ENCODE measurements around the gene PBX3.

The PBX3 gene

DNA sequence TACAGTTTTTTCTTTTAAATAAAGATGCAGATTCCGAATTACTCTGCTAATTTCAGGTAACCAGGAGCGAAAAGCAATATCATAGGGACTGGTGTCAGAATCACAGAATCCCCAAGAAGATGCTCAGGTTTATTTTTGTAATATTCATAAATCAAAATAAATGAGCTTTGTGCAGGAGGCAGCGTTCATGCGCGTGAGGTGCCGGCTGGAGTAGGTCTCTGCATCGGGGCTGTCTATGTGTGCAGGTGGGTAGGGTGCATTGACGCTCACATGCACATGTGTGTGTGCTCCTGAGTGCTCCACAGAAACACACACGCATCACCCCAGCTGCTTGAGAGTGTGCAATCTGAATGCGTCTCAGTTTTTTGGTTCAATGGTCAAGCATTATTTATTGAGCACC is 226.4 kb downstream of the PBX3 start:
- ChIA-PET CTCF (no interaction called here), POLR2A (no interaction called here)
- DNase-seq (ENCODE audit: extremely low spot score): no peak
- TF ChIP-seq, protein P1, sequence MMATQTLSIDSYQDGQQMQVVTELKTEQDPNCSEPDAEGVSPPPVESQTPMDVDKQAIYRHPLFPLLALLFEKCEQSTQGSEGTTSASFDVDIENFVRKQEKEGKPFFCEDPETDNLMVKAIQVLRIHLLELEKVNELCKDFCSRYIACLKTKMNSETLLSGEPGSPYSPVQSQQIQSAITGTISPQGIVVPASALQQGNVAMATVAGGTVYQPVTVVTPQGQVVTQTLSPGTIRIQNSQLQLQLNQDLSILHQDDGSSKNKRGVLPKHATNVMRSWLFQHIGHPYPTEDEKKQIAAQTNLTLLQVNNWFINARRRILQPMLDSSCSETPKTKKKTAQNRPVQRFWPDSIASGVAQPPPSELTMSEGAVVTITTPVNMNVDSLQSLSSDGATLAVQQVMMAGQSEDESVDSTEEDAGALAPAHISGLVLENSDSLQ (IDR thresholded peaks at IDR 0.05): no peak
- no peak for TF ChIP-seq FOXA1 (IDR thresholded peaks at IDR 0.05)
- TF ChIP-seq NFRKB (IDR thresholded peaks at IDR 0.05): no peak
- no peak for TF ChIP-seq CTBP1 (IDR thresholded peaks at IDR 0.05; ENCODE audit: borderline replicate concordance)
- TF ChIP-seq SUZ12 (IDR thresholded peaks at IDR 0.05): no peak
- no peak for TF ChIP-seq ARNT (IDR thresholded peaks at IDR 0.05)
- TF ChIP-seq BHLHE40 (IDR thresholded peaks at IDR 0.05; ENCODE audit: borderline replicate concordance): no peak
- TF ChIP-seq FOXM1 (IDR thresholded peaks at IDR 0.05; ENCODE audit: borderline replicate concordance): no peak

DNA sequence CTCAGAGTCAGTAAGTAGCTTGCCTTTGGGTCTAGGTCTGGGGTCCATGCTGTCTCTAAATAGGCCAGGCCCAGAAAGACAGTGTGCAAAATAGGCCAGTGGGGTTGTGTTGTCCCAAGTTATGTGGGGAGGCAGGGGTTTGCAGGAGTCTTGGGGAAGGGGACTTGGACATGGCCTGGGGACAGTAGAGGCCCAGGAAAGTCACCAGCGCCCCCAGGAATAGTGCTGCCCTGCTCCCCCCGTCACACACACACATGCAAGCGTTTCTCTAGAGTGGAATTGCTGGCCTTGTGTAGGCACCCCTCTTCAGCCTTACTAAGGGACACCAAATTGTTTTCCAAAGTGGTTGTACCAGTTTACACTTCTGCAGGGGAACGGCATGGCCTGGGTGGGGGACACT is 227.5 kb downstream of the PBX3 start:
- CTCF ChIA-PET: no interaction called here

DNA sequence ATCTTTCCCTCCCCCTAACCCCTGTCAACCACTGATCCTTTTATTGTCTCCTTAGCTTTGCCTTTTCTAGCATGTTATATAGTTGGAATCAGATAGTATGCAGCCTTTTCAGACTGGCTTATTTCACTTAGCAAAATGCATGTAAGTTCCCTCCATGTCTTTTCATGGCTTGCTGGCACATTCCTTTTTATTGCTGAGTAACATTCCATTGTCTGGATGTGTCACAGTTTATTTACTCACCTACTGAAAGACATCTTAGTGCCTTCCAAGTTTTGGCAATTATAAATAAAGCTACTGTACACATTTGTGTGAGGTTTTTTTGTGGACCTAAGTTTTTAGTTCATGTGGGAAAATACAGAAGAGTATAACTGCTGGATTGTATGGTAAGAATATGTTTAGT is 230.1 kb downstream of the PBX3 start:
- POLR2A ChIA-PET: no interaction called here
- TF ChIP-seq L3MBTL2 (conservative IDR thresholded peaks at IDR 0.05): no peak
- DNase-seq (ENCODE audit: extremely low spot score): no peak
- CTCF ChIA-PET: no interaction called here

More for the DNA sequence above, 227.5 kb downstream of the PBX3 start:
- POLR2A ChIA-PET: no interaction called here
- no peak for DNase-seq (ENCODE audit: extremely low spot score)
- TF ChIP-seq, protein P1 (IDR thresholded peaks at IDR 0.05): no peak
- no peak for TF ChIP-seq ARNT (IDR thresholded peaks at IDR 0.05)

DNA sequence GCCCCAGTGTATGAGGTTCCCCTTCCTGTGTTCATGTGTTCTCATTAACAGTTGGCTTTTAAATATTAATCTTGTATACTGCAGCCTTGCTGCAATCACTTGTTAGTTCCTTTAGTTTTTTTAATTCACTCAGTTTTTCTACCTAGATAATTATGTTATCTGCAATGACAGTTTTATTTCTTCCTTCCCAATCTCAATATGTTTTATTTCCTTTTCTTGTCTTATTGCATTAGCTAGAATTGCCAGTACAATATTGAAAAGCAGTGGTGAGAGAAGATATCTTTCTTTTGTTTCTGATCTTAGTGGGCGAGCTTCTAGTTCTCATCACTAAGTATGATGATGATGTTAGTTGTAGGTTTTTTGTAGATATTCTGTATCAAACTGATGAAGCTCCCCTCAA is 232.2 kb downstream of the PBX3 start:
- POLR2A ChIA-PET: no interaction called here
- no peak for DNase-seq (ENCODE audit: extremely low spot score)
- CTCF ChIA-PET: no interaction called here
- TF ChIP-seq, protein P1 (IDR thresholded peaks at IDR 0.05): peak; percentile 70
- TF ChIP-seq ARNT (IDR thresholded peaks at IDR 0.05): no peak

DNA sequence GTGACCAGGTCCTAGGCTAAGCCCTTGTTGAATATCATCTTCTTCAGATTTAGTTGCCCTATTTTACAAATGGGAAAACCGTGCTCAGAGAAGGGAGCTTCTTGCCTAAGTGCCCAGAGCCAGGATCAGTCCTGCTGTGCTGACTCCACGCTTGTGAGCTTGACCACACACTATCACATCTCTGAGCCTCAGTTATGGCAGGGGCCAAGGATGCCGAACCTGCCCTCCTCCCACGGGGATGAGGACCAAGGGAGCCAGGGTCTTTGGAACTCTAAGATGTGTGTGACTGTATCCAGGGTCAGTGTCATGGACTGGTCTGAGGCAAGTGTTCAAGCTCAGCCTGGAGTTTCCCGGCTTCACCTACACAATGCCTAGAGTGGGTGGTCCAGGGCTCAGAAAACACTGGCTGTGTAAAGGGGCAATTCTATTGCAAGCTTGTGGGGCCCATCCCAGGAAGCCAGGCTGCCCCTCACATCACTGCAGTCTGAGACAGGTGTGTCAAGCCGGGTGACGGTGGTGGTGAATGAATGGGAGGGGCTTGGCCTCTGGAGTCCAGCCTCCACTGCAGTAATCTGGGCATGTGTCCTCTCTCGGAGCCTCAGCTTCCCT is 235.7 kb downstream of the PBX3 start:
- TF ChIP-seq ARNT (IDR thresholded peaks at IDR 0.05) (no peak), BHLHE40 (IDR thresholded peaks at IDR 0.05; ENCODE audit: borderline replicate concordance) (no peak), LEF1 (IDR thresholded peaks at IDR 0.05; ENCODE audit: borderline replicate concordance) (no peak), HDGF (IDR thresholded peaks at IDR 0.05; ENCODE audit: borderline replicate concordance) (no peak), FOXK2 (IDR thresholded peaks at IDR 0.05) (no peak), SUZ12 (IDR thresholded peaks at IDR 0.05) (no peak), TARDBP (IDR thresholded peaks at IDR 0.05) (no peak), CTBP1 (IDR thresholded peaks at IDR 0.05; ENCODE audit: borderline replicate concordance) (no peak), ZNF384 (IDR thresholded peaks at IDR 0.05) (no peak), L3MBTL2 (conservative IDR thresholded peaks at IDR 0.05) (no peak), ELF4 (IDR thresholded peaks at IDR 0.05) (no peak), FOXA1 (IDR thresholded peaks at IDR 0.05) (no peak), FOXM1 (IDR thresholded peaks at IDR 0.05; ENCODE audit: borderline replicate concordance) (no peak), NFRKB (IDR thresholded peaks at IDR 0.05) (no peak), SP1 (IDR thresholded peaks at IDR 0.05) (no peak)
- TF ChIP-seq, protein P1 (IDR thresholded peaks at IDR 0.05): no peak
- ChIA-PET CTCF (no interaction called here), POLR2A (no interaction called here)
- no peak for DNase-seq (ENCODE audit: extremely low spot score)

DNA sequence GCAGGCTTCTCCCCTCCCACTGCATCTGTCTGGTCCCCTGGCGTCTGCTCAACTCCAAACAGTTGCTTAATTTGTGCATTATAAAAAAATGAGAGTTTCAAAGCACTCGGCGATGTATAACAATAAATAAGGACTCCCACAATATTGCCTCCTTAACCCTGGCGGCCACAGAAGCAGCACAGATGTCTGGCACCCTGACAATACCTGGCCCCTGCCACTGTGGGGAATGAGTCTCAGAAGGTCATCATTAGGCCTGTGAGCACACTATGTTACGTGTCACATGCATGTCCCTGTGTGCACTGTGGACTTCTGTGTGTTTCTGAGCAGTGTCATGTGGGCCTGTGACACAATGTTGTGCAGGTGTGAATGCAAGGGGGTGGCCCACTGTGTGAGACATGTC is 236.5 kb downstream of the PBX3 start:
- no peak for TF ChIP-seq FOXA1 (IDR thresholded peaks at IDR 0.05)
- TF ChIP-seq NFRKB (IDR thresholded peaks at IDR 0.05): no peak
- no peak for TF ChIP-seq ARNT (IDR thresholded peaks at IDR 0.05)
- no peak for TF ChIP-seq LEF1 (IDR thresholded peaks at IDR 0.05; ENCODE audit: borderline replicate concordance)
- no peak for TF ChIP-seq HDGF (IDR thresholded peaks at IDR 0.05; ENCODE audit: borderline replicate concordance)
- TF ChIP-seq ELF4 (IDR thresholded peaks at IDR 0.05): no peak
- no peak for TF ChIP-seq FOXK2 (IDR thresholded peaks at IDR 0.05)
- TF ChIP-seq, protein P1 (IDR thresholded peaks at IDR 0.05): no peak
- no peak for TF ChIP-seq SUZ12 (IDR thresholded peaks at IDR 0.05)
- TF ChIP-seq FOXM1 (IDR thresholded peaks at IDR 0.05; ENCODE audit: borderline replicate concordance): no peak
- TF ChIP-seq SP1 (IDR thresholded peaks at IDR 0.05): no peak
- no peak for TF ChIP-seq CTBP1 (IDR thresholded peaks at IDR 0.05; ENCODE audit: borderline replicate concordance)
- TF ChIP-seq BHLHE40 (IDR thresholded peaks at IDR 0.05; ENCODE audit: borderline replicate concordance): no peak
- TF ChIP-seq ZNF384 (IDR thresholded peaks at IDR 0.05): no peak
- no peak for TF ChIP-seq TARDBP (IDR thresholded peaks at IDR 0.05)
- TF ChIP-seq L3MBTL2 (conservative IDR thresholded peaks at IDR 0.05): no peak
- no peak for DNase-seq (ENCODE audit: extremely low spot score)
- ChIA-PET CTCF (no interaction called here), POLR2A (no interaction called here)
